ENCODE results near the gene ENKD1. TPM values are rescaled to one million over a fixed set of nuclear protein-coding genes. Genes with fewer than 3 reads are reported as not detected.

ENKD1 gene
- total RNA-seq, 1 donor from 2014 or later: 6.9 TPM

- no peak overlapping the region for H3K9ac ChIP-seq
- no peak for DNase-seq (ENCODE audit: low spot score)
- no peak overlapping the region for H2AFZ ChIP-seq (replicated peaks)
- peaks cover 8% of the 10 kb centered on the region for H3F3A ChIP-seq (ENCODE audit: low read depth)
- H3K36me3 ChIP-seq: no peaks in the 10 kb centered on the region
- no peak overlapping the region for H3K27ac ChIP-seq
- H3K27me3 Mint-ChIP-seq (ENCODE audit: insufficient read depth, low read depth): peaks cover 24% of the 10 kb centered on the region
- H3K27ac Mint-ChIP-seq: no peak overlapping the region
- H3K79me2 ChIP-seq (ENCODE audit: low read depth): no peaks in the 10 kb centered on the region
- H3K4me3 ChIP-seq: no peak overlapping the region
- no peak overlapping the region for H3K4me2 ChIP-seq
- peaks cover 7% of the 10 kb centered on the region for H3K4me1 Mint-ChIP-seq
- no peaks in the 10 kb centered on the region for H3K4me1 ChIP-seq
- H3K9me3 Mint-ChIP-seq: no peaks in the 10 kb centered on the region
- no peaks in the 10 kb centered on the region for H3K9me3 ChIP-seq (ENCODE audit: low read depth)
- H3K27me3 ChIP-seq: peaks cover 50% of the 10 kb centered on the region
- H4K20me1 ChIP-seq (ENCODE audit: low read depth): peaks cover 24% of the 10 kb centered on the region
- TF ChIP-seq, protein P1, sequence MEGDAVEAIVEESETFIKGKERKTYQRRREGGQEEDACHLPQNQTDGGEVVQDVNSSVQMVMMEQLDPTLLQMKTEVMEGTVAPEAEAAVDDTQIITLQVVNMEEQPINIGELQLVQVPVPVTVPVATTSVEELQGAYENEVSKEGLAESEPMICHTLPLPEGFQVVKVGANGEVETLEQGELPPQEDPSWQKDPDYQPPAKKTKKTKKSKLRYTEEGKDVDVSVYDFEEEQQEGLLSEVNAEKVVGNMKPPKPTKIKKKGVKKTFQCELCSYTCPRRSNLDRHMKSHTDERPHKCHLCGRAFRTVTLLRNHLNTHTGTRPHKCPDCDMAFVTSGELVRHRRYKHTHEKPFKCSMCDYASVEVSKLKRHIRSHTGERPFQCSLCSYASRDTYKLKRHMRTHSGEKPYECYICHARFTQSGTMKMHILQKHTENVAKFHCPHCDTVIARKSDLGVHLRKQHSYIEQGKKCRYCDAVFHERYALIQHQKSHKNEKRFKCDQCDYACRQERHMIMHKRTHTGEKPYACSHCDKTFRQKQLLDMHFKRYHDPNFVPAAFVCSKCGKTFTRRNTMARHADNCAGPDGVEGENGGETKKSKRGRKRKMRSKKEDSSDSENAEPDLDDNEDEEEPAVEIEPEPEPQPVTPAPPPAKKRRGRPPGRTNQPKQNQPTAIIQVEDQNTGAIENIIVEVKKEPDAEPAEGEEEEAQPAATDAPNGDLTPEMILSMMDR (IDR thresholded peaks at IDR 0.05): no peak
- TF ChIP-seq EZH2phosphoT487 (IDR thresholded peaks at IDR 0.05) (no peak), EZH2 (IDR thresholded peaks at IDR 0.05) (no peak)
- no peaks in the 10 kb centered on the region for H3K36me3 Mint-ChIP-seq
- H3K4me3 Mint-ChIP-seq: no peak overlapping the region
These were observed 18.9 kb downstream of the ENKD1 start for GRCh38 chr16:67647681-67648080.

- no peaks in the 10 kb centered on the region for H3K36me3 ChIP-seq
- Mint-ChIP-seq H3K9me3 (no peaks in the 10 kb centered on the region), H3K27me3 (ENCODE audit: insufficient read depth, low read depth) (peaks cover 22% of the 10 kb centered on the region), H3K36me3 (no peaks in the 10 kb centered on the region), H3K4me3 (no peak overlapping the region), H3K4me1 (peaks cover 7% of the 10 kb centered on the region), H3K27ac (no peak overlapping the region)
- H3K4me3 ChIP-seq: no peak overlapping the region
- H3F3A ChIP-seq (ENCODE audit: low read depth): peaks cover 4% of the 10 kb centered on the region
- no peak overlapping the region for H3K9ac ChIP-seq
- H3K79me2 ChIP-seq (ENCODE audit: low read depth): no peaks in the 10 kb centered on the region
- H3K27ac ChIP-seq: no peak overlapping the region
- TF ChIP-seq EZH2phosphoT487 (IDR thresholded peaks at IDR 0.05) (no peak), EZH2 (IDR thresholded peaks at IDR 0.05) (no peak)
- TF ChIP-seq, protein P1 (IDR thresholded peaks at IDR 0.05): no peak
- H3K27me3 ChIP-seq: peaks cover 45% of the 10 kb centered on the region
- H4K20me1 ChIP-seq (ENCODE audit: low read depth): peaks cover 21% of the 10 kb centered on the region
- H2AFZ ChIP-seq (replicated peaks): no peak overlapping the region
- H3K4me1 ChIP-seq: no peaks in the 10 kb centered on the region
- no peaks in the 10 kb centered on the region for H3K9me3 ChIP-seq (ENCODE audit: low read depth)
- no peak overlapping the region for H3K4me2 ChIP-seq
- no peak for DNase-seq (ENCODE audit: low spot score)
These were observed 19.4 kb downstream of the ENKD1 start for GRCh38 chr16:67647111-67647651.

- Histone ChIP-seq H2AFZ (replicated peaks) (peak overlapping the region; percentile 91), H3K4me3 (peak overlapping the region; percentile 57), H3K9ac (no peak overlapping the region), H4K20me1 (ENCODE audit: low read depth) (peaks cover 10% of the 10 kb centered on the region), H3F3A (ENCODE audit: low read depth) (peaks cover 9% of the 10 kb centered on the region), H3K27ac (no peak overlapping the region), H3K4me2 (peak overlapping the region; percentile 81), H3K27me3 (peaks cover 42% of the 10 kb centered on the region), H3K36me3 (no peaks in the 10 kb centered on the region), H3K4me1 (no peaks in the 10 kb centered on the region), H3K9me3 (ENCODE audit: low read depth) (no peaks in the 10 kb centered on the region), H3K79me2 (ENCODE audit: low read depth) (no peaks in the 10 kb centered on the region)
- peak overlapping the region; percentile 70 for H3K4me3 Mint-ChIP-seq
- peaks cover 9% of the 10 kb centered on the region for H3K27me3 Mint-ChIP-seq (ENCODE audit: insufficient read depth, low read depth)
- H3K36me3 Mint-ChIP-seq: no peaks in the 10 kb centered on the region
- H3K4me1 Mint-ChIP-seq: no peaks in the 10 kb centered on the region
- no peaks in the 10 kb centered on the region for H3K9me3 Mint-ChIP-seq
- no peak for DNase-seq (ENCODE audit: low spot score)
- no peak for TF ChIP-seq EZH2 (IDR thresholded peaks at IDR 0.05)
- no peak for TF ChIP-seq EZH2phosphoT487 (IDR thresholded peaks at IDR 0.05)
- TF ChIP-seq, protein P1 (IDR thresholded peaks at IDR 0.05): no peak
- H3K27ac Mint-ChIP-seq: no peak overlapping the region
These were observed 21.0 kb downstream of the ENKD1 start for GRCh38 chr16:67645397-67646121.
